Neural cell (in vitro differentiated cells): ENCODE results near the gene GAREM1. TPM values are rescaled to one million over a fixed set of nuclear protein-coding genes. Genes with fewer than 3 reads are reported as not detected.

ENCODE experiments used
- H2AFZ ChIP-seq: fragments of 200-600, 300-800 bp; sonication (generic), shearing (Covaris generic); 2 replicates; pipeline ENCODE4 v1.6.0; 2014; ENCODE audit warnings: low read depth, mild to moderate bottlenecking, antibody characterized with exemption, low read length, moderate library complexity
- H3F3A ChIP-seq: fragments of 200-600 bp; shearing (Covaris generic); 2 replicates; pipeline ENCODE4 v1.6.1; 2016; ENCODE audit warnings: mild to moderate bottlenecking, moderate library complexity, mixed read lengths, antibody characterized with exemption, low read length; ENCODE audit not compliant: insufficient read depth, poor library complexity, severe bottlenecking
- H3K27ac ChIP-seq: fragments of 200-600, 300-800 bp; sonication (generic), shearing (Covaris generic); 2 replicates; pipeline ENCODE4 v1.5.1; 2014; ENCODE audit warnings: mild to moderate bottlenecking, low read length, moderate library complexity
- H3K27me3 ChIP-seq: fragments of 300-800, 200-600 bp; sonication (generic), shearing (Covaris generic); 2 replicates; pipeline ENCODE4 v1.6.0; 2014; ENCODE audit warnings: mild to moderate bottlenecking, low read depth, low read length, moderate library complexity; ENCODE audit not compliant: insufficient read depth
- H3K36me3 ChIP-seq: fragments of 300-800, 200-600 bp; sonication (generic), shearing (Covaris generic); 2 replicates; pipeline ENCODE4 v1.5.1; 2014; ENCODE audit warnings: mild to moderate bottlenecking, antibody characterized with exemption, low read length, moderate library complexity; ENCODE audit not compliant: insufficient read depth
- H3K4me2 ChIP-seq: fragments of 300-800, 200-600 bp; sonication (generic), shearing (Covaris generic); 2 replicates; pipeline ENCODE4 v1.6.0; 2014; ENCODE audit warnings: mild to moderate bottlenecking, low read length
- H3K4me3 ChIP-seq: fragments of 300-800, 200-600 bp; sonication (generic), shearing (Covaris generic); 2 replicates; pipeline ENCODE4 v1.5.1; 2014; ENCODE audit warnings: mild to moderate bottlenecking, low read length, moderate library complexity
- H3K79me2 ChIP-seq: fragments of 200-600 bp; shearing (Covaris generic); replicated peaks from 2 replicates; pipeline ENCODE4 v1.6.0; 2014; ENCODE audit warnings: mild to moderate bottlenecking, low read length, moderate library complexity; ENCODE audit not compliant: insufficient read depth
- H3K9ac ChIP-seq: fragments of 300-800, 200-600 bp; sonication (generic), shearing (Covaris generic); 2 replicates; pipeline ENCODE4 v1.6.1; 2016; ENCODE audit warnings: mild to moderate bottlenecking, low read length, mixed read lengths
- H3K9me2 ChIP-seq: fragments of 200-600 bp; shearing (Covaris generic); 2 replicates; pipeline ENCODE4 v1.6.1; 2016; ENCODE audit warnings: mild to moderate bottlenecking, low read length, mixed read lengths; ENCODE audit not compliant: insufficient read depth
- H3K9me3 ChIP-seq: fragments of 200-600, 300-800 bp; sonication (generic), shearing (Covaris generic); 2 replicates; pipeline ENCODE4 v1.6.1; 2016; ENCODE audit warnings: mild to moderate bottlenecking, mixed run types, low read length, moderate library complexity, mixed read lengths
- H4K20me1 ChIP-seq: fragments of 200-600 bp; shearing (Covaris generic); 2 replicates; pipeline ENCODE4 v1.6.1; 2016; ENCODE audit warnings: mild to moderate bottlenecking, mixed run types; ENCODE audit not compliant: insufficient read depth
- CTCF ChIP-seq: fragments of 450-650 bp; IDR thresholded peaks from 2 replicates; pipeline ENCODE4 v1.5.1; 2014; ENCODE audit warnings: antibody characterized with exemption, mild to moderate bottlenecking, moderate library complexity; ENCODE audit not compliant: poor library complexity, severe bottlenecking
- EP300 ChIP-seq: fragments of 450-650 bp; conservative IDR thresholded peaks from 2 replicates; pipeline ENCODE4 v1.6.1; 2014; ENCODE audit warnings: antibody characterized with exemption, mild to moderate bottlenecking, moderate library complexity; ENCODE audit not compliant: poor library complexity, severe bottlenecking
- EZH2 ChIP-seq: fragments of 200-600, 300-800 bp; shearing (Covaris generic), sonication (generic); IDR thresholded peaks from 2 replicates; pipeline ENCODE4 v1.6.1; 2014; ENCODE audit warnings: antibody characterized with exemption, low read length, borderline replicate concordance, mild to moderate bottlenecking; ENCODE audit not compliant: insufficient read depth, poor library complexity, severe bottlenecking
- MXI1 ChIP-seq: fragments of 450-650 bp; conservative IDR thresholded peaks from 2 replicates; pipeline ENCODE4 v1.6.1; 2014; ENCODE audit warnings: antibody characterized with exemption, mild to moderate bottlenecking; ENCODE audit not compliant: poor library complexity, severe bottlenecking
- POLR2AphosphoS5 ChIP-seq: IDR thresholded peaks from 2 replicates; pipeline ENCODE4 v1.6.1; 2012
- RAD21 ChIP-seq: fragments of 450-650 bp; conservative IDR thresholded peaks from 2 replicates; pipeline ENCODE4 v1.6.1; 2014; ENCODE audit warnings: antibody characterized with exemption, mild to moderate bottlenecking, moderate library complexity
- REST ChIP-seq: IDR thresholded peaks from 2 replicates; pipeline ENCODE4 v1.6.1; 2012; ENCODE audit warnings: borderline replicate concordance
- SMC3 ChIP-seq: fragments of 450-650 bp; conservative IDR thresholded peaks from 2 replicates; pipeline ENCODE4 v1.6.1; 2014; ENCODE audit warnings: antibody characterized with exemption, mild to moderate bottlenecking, moderate library complexity; ENCODE audit not compliant: poor library complexity
- TAF1 ChIP-seq: IDR thresholded peaks from 2 replicates; pipeline ENCODE4 v1.6.1; 2012; ENCODE audit warnings: low read depth
- polyA plus RNA-seq: library from polyadenylated mRNA; depleted of rRNA; stranded (reverse); fragments of >200 nt; gene quantifications from 2 replicates; pipeline ENCODE4 v1.2.3, GENCODE V29; 2014

The GAREM1 gene
- polyA plus RNA-seq, 1 donor from 2014 or later: 1.3 TPM

DNA sequence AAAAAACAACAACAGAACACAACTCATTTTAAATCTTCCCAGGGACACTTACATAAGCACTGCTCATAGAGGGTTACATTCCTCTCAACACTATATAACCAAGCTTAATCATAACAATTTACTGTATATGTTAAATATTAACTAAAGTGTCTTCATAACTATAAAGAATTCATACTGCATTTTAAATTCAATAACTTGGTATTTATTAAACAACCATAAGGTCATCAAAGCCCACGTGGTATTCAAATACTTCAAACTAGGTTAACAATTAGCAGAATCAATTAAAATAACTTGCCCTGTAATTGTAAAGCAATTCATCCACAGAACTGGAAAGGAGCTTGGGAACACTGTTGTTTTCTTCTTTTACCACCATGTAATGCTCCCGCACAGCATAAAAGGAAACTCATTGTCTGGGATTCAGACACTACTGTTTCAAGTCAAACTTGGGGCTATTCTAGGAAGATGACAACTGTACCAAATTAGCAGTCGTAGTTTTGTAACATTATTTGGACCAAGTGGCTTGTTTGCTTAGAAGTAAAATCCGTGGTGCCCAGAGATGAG lies 10.4 kb downstream of the GAREM1 start:
- no peak overlapping the region for H3K4me3 ChIP-seq
- TF ChIP-seq RAD21: no peak
- no peak for TF ChIP-seq MXI1
- TF ChIP-seq REST: no peak
- TF ChIP-seq SMC3: no peak
- TF ChIP-seq EP300: no peak
- TF ChIP-seq CTCF: no peak
- TF ChIP-seq EZH2: no peak
- no peak for TF ChIP-seq TAF1

DNA sequence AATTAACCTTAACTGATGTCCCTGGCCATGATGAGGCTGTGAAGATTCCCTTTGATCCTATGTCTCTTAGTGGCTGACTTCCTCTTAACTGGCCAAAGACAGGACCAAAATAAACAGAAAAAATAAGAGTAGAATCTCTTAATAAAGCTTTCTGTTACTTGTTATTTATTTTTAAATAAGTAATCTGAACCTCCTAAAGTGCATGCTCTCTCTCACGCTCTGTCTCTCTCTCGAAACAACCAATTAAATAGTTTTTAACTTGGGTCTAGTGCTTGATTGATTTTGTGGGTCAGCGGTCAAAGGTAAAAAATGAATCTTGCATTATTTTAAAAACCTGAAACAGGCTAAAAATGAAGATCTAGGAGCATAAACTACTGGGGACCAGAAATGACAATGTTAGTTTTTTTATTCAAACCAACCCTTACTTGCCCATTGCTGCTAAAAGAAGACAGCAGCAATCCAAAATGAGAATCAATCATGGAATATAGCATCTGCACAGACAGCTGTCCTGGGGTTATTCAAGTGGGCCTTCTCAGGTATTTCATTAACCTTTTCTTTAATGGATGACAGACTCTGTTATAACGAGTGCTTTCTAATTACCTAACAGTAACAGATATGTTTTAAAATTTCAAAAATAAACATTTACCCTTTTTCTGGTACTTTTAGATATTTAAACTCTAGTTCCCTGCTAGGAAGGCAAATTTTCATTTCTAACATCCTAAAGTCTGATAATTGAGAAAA lies 11.2 kb downstream of the GAREM1 start:
- Histone ChIP-seq H4K20me1 (no peaks in the 10 kb centered on the region), H3K36me3 (no peaks in the 10 kb centered on the region), H3K9me3 (no peaks in the 10 kb centered on the region), H3K79me2 (no peaks in the 10 kb centered on the region), H2AFZ (no peak overlapping the region), H3K4me3 (no peak overlapping the region), H3K27me3 (no peaks in the 10 kb centered on the region), H3F3A (no peaks in the 10 kb centered on the region), H3K9me2 (no peaks in the 10 kb centered on the region), H3K27ac (no peak overlapping the region), H3K9ac (no peak overlapping the region), H3K4me2 (no peak overlapping the region)
- TF ChIP-seq EZH2 (no peak), RAD21 (no peak), EP300 (no peak), REST (no peak), TAF1 (no peak), POLR2AphosphoS5 (no peak), CTCF (no peak), SMC3 (no peak), MXI1 (no peak)

More for the DNA sequence above, 10.4 kb downstream of the GAREM1 start:
- no peaks in the 10 kb centered on the region for H3K27me3 ChIP-seq
- no peaks in the 10 kb centered on the region for H3K9me2 ChIP-seq
- H3K27ac ChIP-seq: no peak overlapping the region
- no peaks in the 10 kb centered on the region for H3K79me2 ChIP-seq
- H3F3A ChIP-seq: no peaks in the 10 kb centered on the region
- no peak overlapping the region for H3K9ac ChIP-seq
- no peak overlapping the region for H2AFZ ChIP-seq
- H4K20me1 ChIP-seq: no peaks in the 10 kb centered on the region
- H3K9me3 ChIP-seq: no peaks in the 10 kb centered on the region
- H3K36me3 ChIP-seq: no peaks in the 10 kb centered on the region
- H3K4me2 ChIP-seq: no peak overlapping the region
